HL-60/S4 treated with retinoic acid at 250 ng/mL for 4 days and 3 days (cell line): ENCODE measurements around the gene PODXL2.
"Not testable (repeated sequence)": the region's sequence is repeated elsewhere in the genome, so short reads cannot be mapped to it uniquely, and the experiment has no call there.

Source experiments
- in situ Hi-C: fragments of 300-500 bp; cut with MboI; formaldehyde crosslinking; loops from 2 replicates; pipeline ENCODE4 v1.7.0; 2022; ENCODE audit warnings: low sequenced_read_pairs

Gene PODXL2

DNA sequence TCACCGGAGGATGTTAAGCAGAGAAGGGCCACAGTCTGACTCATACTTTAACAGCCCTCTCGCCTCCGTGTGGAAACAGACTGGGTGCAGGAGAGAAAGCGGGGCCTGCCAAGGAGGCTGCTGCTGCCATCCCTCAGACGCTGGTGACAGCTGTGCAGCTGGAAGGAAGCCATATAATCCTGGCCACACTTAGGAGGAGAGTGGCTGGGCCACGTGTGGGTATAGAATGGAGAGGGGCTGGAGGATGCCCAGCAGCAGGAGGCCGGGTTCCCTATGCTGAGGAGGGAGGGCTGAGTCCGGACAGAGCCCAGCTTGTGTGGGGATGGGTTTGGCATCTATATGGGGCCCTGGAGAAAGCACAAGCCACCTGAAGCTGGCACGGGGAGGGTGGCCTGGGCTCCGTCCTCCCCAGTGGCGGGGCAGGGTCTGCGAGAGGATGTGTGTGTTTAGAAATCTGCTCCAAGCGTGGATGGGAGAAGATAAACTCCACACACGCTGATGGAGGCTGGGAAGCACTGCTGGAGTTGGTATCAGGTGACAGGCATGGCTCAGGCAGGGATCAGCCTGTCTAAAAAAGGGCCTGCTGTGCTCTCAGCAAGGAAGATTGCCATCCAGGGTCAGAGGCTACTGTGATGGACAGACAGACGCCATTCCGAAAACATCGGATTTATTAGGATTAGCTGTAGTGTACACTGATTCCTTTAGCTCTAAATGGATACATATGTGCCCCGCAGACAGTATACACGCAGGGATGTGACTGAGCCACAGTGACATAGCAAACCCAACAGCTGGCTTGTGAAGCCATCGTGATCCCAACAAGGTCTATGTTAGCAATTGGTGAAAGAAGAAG lies 59.7 kb downstream of the PODXL2 start:
- in situ Hi-C loops = no loop called here

DNA sequence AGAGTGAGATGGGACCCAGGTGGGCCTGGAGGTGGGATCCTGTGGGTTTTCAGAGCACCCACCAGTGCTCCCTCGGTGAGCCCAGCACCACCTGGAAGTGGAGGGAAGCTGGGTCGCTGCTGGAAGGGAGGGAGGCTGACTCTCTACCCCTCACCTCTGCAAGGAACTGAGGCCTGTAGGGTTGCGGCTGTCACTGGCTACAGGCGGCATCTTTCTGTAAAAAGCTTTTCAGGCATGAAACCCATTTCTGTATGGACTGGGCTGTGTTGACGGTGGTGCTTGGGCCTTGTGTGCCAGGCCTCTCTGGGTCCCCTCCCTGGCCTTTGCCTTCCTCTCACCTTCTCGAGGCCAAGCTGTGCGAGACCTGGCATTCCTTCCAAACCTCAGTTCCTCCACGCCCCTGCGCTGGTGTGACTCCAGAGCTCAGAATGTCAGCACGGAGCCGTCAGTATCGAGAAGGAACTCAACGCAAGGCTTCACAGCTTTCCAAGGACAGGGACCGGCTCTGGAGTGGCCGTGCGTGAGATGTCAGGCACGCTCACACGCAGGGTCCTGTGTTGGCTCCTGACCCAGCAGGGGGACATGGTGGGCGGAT lies 60.4 kb downstream of the PODXL2 start:
- in situ Hi-C loops = no loop called here

DNA sequence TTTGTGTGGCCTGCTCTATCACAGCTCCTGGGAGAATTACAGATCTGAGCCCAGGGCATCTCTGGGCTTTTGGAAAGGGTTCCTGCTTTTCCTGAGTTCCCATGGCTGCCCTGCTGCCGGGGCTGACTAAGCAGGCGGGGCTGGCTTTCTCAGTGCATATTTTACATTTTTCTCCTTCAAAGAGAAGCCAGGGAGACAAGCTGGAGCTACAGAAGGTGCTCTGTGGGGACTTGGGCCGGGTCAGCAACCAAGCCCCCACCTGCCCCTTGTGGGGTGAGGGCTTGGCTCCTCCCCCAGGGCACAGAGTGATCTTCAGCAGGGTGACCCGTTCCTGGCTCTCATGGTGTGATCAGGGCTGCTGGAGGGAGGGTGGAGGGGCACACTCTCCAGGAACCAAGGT lies 61.1 kb downstream of the PODXL2 start:
- in situ Hi-C loops = no loop called here

DNA sequence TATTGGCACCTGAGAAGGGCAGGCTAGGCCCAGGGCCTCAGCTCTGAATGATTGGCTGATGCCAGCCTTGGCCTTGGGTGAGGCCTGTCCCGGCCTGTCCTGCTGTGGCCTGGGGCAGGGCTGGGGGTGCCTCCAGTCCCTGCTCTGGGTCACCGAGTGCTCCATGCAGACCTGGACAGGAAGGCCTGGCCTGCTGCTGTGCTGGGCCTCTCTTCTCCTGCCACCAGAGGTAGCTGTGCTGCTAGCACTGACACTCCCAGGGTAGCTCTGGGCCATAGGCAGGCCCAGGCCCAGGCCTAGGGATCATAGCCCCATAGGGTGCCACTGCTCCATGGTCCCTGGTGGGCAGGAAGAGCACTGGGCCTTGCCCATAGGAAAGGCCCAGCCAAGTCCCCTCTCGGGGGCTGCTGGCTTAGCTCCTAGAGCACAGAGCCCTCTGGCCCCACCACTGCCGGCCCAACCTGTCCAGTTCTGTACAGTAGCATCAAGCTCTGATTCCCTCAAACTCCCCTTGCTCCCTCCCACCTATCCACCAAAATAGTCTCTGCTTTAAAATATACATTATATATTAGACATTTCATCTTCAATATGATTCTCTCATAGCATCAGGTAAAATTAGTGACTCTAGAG lies 62.0 kb downstream of the PODXL2 start:
- in situ Hi-C loops = no loop called here

DNA sequence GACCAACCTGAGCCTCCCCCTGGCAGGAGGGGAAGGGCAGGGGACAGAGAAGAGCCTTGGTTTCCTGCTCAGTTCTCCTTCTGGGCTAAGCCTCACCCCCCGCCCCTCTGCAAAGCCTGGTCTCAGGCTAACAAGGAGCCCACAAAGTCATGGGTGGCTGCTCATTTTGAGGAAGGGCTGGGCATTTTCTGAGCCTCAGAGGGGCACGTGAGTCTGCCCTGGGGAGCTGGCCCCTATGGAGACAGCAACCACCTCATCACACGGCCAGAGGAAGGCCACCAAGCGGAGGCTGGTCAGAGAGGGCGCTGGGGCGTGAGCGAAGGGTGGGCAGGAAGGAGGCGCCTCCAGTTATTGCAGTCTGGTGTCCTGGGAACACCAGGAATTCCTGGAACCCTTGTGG lies 62.5 kb downstream of the PODXL2 start:
- in situ Hi-C loops = no loop called here

DNA sequence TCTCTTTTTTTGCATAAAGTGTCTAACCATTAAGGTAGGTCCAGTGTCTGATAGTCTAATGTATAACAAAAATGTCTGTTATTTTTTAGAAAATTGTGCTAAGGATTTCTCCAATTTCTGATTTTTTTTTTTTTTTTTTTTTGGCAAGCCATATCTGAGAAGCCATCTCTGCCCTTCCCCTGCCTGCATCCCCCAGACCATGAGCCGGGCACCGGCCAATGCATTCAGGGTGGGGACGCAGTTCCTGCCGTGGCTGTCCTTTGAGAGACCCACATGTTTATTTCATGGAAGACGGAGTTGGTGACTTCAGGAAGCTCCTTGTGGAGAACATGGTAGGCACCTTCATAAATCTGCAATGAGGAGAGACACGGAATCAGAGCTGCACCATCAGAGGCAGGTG lies 63.0 kb downstream of the PODXL2 start:
- in situ Hi-C loops = no loop called here

DNA sequence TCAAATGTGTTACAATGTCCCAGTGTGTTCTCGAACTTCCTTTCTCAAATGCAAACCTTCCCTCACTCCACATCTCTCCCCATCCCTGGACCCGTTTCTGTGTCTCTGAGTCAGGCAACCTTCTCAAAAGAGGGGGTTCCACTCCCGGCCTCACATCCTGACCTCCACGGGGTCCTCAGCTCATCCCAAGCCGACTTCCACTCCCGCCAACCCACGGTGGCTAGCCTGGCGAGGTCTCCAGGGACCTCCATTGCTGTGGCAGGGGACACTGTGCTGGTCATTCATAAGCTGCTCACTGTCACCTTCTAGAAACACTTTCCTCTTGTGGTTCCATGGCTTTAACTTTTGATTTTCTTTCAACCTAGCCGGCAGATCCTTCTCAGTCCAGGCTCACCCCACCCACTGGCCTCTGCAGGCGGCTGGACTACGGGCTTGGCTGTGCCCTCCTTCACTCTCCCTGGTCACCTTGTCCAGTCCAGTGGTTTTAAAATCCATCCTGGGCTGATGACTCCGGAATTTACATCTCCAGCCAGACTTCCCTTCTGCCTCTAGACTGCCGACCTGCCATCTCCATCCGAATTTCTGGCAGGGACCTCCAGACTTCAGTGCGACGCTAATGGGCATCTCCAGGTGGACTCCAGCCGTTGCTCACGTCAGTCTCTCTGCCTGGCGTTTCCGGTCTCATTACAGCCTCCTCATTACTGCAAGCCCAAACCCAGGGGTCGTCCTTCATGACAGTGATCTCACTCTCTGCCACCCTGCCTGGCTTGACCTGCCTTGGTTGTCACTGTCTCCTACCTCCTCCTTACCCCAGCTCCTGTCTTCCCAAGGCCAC lies 63.7 kb downstream of the PODXL2 start:
- in situ Hi-C loops = no loop called here

DNA sequence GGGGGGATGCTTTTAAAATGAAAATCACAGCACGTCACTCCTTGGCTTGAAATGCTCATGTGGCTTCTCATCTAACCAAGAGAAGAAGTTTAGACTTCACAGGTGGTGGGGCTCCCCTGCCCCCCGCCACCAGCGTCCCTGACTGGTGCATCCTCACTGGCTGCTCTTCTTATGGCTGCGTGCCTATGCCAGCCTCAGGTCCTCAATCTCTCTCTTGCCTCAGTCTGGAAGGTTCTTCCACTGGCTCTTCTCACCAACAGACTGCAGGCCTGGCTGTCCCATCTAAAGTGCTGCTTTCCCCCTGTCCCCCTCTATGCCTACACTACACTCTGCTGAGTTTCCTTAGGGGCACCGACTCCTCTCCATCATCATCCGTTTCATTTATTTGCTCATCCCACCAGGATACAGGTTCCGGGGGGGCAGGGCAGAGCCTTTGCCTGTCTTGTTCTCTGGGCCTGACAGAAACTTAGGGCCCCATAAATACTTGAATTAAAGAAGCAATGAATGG lies 64.4 kb downstream of the PODXL2 start:
- in situ Hi-C loops = no loop called here

DNA sequence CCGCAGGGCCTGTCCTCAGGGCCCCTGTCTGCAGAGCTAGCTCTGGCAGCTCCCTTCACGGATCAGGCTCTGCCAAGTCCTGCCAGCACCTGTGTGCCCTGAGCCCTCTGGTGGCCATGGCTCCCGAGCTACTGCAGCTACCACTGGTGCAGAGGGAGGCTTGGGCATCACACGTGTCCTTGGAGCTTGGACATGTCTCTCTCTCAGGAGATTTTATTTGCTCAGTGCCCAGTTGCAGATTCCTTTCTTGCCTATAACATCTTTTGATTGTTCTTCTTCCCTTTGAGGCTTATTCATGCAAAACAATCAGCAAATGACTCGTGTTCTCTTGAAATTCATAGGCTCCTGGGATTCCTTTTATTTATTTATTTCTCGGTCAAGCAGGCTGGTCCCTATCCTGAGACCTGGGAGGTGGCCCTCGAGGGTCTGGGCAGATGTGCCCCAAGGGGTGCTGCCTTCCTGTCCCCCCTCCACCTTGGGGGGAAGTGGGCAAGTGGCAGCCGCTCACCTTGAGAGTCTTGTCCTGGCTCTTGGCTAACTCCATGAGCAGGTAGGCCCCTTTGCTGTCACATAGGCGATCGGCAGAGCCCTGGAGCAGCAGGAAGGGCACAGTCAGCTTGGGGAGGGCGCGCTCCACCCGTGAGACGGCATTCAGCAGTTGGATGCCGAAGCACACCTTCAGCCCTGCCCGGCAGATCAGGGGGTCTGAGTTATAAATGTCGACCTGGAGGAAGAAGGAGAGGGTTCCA lies 65.7 kb downstream of the PODXL2 start:
- in situ Hi-C loops = no loop called here

DNA sequence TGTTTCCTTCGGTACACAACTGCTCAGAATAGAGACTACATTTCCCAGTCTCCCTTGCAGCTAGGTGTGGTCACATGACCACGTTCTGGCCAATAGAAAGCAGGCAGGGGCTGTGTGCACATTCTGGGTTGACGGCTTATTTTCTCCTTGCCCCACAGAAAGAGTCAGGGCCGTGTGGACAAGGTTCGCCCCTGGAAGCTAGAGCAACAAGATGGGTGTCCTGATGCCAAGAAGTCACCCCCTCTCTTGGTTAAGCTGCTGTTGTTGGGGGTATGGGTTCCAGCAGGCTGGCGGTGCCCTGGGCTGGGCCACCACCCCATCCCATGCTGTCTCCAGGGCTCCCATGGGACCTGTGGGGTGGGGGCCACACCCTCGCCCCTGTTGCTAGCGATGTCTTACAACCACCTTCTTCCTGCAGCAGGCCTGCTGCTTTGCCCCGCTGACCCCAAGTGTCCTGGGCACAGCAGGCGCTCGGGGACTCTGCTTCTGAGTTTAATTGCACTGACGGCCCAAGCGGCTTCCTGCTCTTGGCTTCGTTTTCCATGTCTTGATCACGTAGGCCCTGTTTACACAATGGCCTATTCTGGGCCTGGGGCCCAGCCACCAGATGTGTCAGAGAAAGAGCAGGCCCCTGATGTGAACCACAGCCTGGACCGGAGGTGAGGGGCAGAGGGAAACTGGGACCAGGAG lies 68.7 kb downstream of the PODXL2 start:
- in situ Hi-C loops = no loop called here

DNA sequence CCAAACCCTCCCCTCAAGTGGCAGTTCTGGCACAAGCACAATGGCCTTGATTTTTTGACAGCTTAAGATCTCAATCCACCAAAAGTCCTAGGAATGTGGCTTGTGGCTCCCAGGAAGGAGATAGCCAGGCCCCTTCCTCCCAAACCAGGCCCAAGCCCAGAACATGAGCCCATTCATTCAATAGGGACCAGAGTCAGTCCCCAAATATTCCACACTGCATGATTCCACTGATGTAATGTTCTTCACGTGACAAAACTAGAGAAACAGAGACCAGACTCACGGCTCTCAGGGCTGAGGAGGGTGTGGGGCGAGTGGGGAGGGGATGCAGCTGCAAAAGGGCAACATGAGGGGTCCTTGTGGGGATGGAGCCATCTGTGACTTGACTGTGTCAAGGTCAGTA lies 69.3 kb downstream of the PODXL2 start:
- in situ Hi-C loops = no loop called here

DNA sequence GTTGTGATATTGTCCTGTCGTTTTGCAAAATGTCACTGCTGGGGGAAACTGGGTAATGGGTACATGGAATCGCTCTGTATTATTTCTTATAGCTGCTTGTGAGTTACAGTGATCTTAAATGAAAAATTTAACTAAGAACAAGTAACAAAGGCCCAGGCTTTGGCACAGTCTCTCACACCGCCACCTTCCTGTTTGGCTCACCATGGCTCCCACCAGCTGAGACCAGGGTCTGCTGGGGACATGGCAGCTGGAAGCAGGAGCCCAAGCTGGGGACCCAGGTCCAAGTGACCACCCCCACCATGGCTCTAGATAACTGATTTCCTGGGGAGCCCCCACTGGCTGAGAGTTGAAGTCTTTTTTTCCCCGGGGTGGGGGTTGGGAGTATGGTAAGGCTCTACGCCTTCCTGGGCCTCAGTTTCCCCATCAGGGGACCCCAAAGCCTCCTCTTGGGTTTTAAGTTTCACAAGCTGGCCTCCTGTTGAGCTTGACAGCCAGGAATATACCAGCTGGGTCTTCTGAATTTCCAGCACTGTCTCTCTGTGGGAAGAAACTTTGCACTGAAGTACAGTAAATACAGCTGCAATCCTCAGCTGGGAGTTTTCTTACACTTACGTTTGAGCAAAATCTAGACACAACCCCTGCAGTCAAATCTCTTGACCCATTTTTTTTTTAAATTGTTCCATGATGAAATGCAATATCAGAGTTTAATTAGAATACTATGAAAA lies 69.9 kb downstream of the PODXL2 start:
- in situ Hi-C loops = no loop called here

DNA sequence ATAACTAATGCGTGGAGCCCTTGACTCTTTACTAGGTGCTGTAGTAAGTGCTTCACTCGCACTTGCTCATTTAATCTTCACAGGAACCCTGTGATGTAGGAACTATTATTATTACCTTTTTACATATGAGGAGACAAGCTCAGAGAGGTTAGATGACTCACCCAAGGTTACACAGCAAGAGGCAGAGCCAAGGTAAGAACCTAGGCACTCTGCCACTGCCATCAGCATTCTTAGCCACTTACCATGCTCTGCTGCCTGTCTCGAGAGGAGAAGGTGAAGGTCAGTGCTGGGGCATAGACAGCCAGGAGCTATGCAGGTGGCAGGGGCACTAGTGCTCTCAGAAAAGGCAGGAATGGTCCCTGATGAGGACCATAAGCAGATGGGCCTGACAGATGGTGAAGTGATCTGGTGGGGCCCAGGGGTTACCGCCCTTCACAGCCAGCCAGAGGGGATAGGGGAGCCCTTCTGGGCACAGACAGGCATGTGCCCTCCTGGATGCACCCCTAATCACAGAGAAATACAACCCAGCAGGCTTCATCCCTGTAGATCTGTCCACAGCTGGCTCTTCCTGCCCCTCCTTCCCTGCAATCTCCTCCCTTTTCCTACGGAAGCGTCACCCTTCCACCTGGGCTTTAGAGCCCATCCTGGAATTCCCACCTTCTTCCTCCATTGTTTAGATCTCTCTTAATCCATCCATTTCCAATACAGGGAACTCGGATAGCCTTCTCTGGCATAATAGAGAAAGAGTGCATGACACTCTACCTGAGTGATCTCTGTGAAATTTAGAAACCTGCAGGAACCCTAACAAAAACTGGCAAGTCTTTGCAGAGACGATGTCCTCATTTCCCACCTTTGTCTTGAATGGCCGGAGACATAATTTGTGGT lies 70.7 kb downstream of the PODXL2 start:
- in situ Hi-C loops = no loop called here

DNA sequence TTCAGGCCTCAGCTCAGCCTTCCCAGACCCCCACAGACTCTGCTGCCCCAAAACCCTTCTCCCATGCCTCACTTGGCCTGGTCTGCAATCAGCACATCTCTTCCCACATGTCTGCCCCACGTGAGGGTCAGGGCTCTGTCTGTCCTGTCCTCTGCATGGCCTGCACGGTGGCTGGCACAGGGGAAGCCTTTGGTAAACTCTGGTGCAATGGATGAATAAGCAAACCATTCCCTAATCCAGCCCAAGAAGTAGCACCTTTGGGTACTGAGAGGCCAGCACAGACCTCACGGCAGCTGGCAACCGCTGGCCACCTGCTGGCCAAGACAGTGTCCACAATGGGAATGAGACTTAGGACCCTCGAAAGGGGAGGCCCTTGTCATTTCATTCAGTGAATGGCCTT lies 71.4 kb downstream of the PODXL2 start:
- in situ Hi-C loops = no loop called here

DNA sequence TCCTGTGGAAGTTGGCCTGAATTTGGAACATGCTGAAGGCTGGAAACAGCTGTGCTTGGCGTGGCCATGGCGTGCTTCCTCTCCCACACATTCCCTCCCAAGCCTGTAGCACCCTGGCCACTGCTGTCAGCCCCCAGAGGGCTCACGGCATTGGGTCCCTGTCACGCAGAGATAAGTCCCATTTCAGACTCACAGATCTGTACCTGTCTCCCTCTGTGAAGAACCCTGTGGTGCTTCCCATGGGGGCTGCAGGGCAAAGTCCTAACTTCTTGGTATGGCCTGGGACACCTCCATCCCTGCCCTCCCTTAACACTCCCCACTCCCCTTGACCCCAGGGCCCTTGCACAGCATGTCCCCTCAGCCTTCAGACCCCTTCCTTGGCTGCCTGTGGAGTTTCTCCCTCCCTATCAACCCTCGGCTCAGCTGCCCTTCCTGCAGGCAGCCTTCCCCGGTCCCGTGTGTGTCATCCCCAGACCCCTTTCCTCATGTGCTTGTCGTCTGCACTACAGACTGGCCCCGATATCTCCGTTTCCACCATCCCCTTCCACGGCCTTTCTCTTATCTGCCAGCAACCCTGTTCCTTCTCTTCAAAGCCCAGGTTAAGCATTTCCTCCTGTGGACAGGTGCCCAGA lies 72.4 kb downstream of the PODXL2 start:
- in situ Hi-C loops = no loop called here

DNA sequence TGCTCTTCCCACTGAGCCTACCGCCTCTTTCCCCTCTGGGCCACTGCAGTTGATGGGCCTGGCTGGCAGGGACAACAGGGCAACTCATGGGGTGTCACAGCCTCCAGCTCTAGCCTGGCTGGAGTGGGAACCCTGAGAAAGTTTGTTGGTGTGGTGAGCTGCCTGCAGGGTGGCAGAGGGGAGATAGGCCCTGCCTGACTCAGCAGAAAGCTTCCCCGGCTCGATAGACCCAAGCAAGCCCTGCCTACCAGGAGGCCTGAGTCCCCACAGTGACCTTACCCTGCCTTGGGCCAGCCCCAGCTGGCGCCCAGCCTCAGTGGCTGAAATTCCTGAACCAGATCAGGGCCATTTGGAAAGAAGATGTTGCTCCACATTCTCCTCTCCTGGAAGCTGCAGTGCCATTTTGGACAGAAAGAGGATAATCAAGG lies 73.2 kb downstream of the PODXL2 start:
- in situ Hi-C loops = no loop called here

DNA sequence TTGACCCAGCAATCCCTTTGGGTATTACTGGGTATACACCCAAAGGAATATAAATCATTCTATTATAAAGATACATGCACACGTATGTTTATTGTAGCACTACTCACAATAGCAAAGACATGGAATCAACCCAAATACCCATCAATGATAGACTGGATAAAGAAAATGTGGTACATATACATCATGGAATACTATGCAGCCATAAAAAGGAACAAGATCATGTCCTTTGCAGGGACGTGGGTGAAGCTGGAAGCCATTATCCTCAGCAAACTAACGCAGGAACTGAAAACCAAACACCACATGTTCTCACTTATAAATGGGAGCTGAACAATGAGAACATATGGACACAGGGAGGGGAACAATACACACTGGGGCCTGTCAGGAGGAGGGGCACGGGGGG lies 75.9 kb downstream of the PODXL2 start:
- in situ Hi-C loops = not testable (repeated sequence)

DNA sequence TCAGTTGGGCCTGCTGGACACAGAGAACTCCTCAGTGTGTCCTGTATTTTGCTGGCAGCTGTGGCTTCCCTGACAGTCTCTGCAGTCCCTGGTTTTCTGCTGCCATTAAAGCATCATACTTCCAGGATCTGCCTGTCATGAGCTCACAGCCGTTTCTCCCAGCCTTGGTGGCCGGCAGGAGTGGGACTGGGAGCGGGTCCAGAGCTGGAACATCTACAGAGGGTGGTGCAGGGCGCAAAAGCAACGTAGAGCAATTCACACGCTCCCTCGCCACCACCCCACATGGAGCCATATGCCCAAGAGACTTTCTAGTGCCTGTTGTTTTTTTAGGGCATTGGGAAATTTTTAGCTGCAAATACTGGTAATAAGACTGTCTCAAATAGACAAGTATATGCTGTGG lies 77.3 kb downstream of the PODXL2 start:
- in situ Hi-C loops = no loop called here
